HepG2 (cell line): ENCODE results near the gene TPRN. TPM values are rescaled to one million over a fixed set of nuclear protein-coding genes. Genes with fewer than 3 reads are reported as not detected.

Source experiments
- ETV5 ChIP-seq: IDR thresholded peaks from 2 replicates; pipeline ENCODE4 v1.6.1; 2018; ENCODE audit warnings: missing biosample characterization, missing genetic modification reagents, inconsistent platforms, borderline replicate concordance
- GRHL1 ChIP-seq: sonication (generic); formaldehyde crosslinking; conservative IDR thresholded peaks from 2 replicates; pipeline ENCODE4 v1.8.0; 2022; ENCODE audit warnings: missing genetic modification reagents
- KLF16 ChIP-seq, 2 experiments: sonication (generic) in 1 of 2; formaldehyde crosslinking in 1 of 2; IDR thresholded peaks; 2 replicates each; pipeline versions ENCODE4 v1.6.1 to v1.8.0; 2016 to 2023; ENCODE audit warnings: missing genetic modification reagents in 2 of 2, missing compliant biosample characterization in 1 of 2
- MED13 ChIP-seq: sonication (generic); formaldehyde crosslinking; IDR thresholded peaks from 2 replicates; pipeline ENCODE4 v1.5.0; 2020; ENCODE audit warnings: missing genetic modification reagents
- NR1H2 ChIP-seq: sonication (generic); formaldehyde crosslinking; IDR thresholded peaks from 2 replicates; pipeline ENCODE4 v1.8.1; 2022; ENCODE audit warnings: low read depth, missing genetic modification reagents, borderline replicate concordance
- SATB2 ChIP-seq: sonication (generic); formaldehyde crosslinking; IDR thresholded peaks from 2 replicates; pipeline ENCODE4 v1.5.0; 2020; ENCODE audit warnings: missing genetic modification reagents
- SMAD3 ChIP-seq: sonication (generic); formaldehyde crosslinking; IDR thresholded peaks from 2 replicates; pipeline ENCODE4 v1.4.0; 2020; ENCODE audit warnings: missing genetic modification reagents
- ZBTB7B ChIP-seq: sonication (generic); formaldehyde crosslinking; IDR thresholded peaks from 2 replicates; pipeline ENCODE4 v1.4.0; 2020; ENCODE audit warnings: missing genetic modification reagents
- ZFX ChIP-seq: sonication (generic); formaldehyde crosslinking; IDR thresholded peaks from 2 replicates; pipeline ENCODE4 v1.4.0; 2020; ENCODE audit warnings: mild to moderate bottlenecking, low read depth, missing genetic modification reagents, moderate library complexity
- ZNF496 ChIP-seq: sonication (generic); formaldehyde crosslinking; IDR thresholded peaks from 2 replicates; pipeline ENCODE4 v1.8.1; 2023; ENCODE audit warnings: mild to moderate bottlenecking, moderate library complexity, missing genetic modification reagents; ENCODE audit not compliant: insufficient replicate concordance
- ZSCAN21 ChIP-seq: sonication (generic); formaldehyde crosslinking; IDR thresholded peaks from 2 replicates; pipeline ENCODE4 v1.8.0; 2022; ENCODE audit warnings: mild to moderate bottlenecking, missing genetic modification reagents, moderate library complexity, borderline replicate concordance
- polyA plus RNA-seq, 8 experiments: library from polyadenylated mRNA; depleted of rRNA in 3 of 8; stranded (reverse) in 7 of 8; unstranded in 1 of 8; fragments of >200 nt; fragmentation: Illumina TruSeq in 4 of 8; extraction: Trizol in 4 of 8; gene quantifications; 2 replicates each; pipeline versions ENCODE4 v1.2.1 to v1.2.3, GENCODE V29; 2011 to 2016; ENCODE audit warnings: low read depth in 4 of 8, missing spikeins in 1 of 8, mixed read lengths in 1 of 8; ENCODE audit not compliant: insufficient read depth in 1 of 8
- total RNA-seq, 5 experiments: library from RNA; depleted of rRNA; stranded (reverse); fragments of >200 nt; fragmentation: Illumina TruSeq; extraction: Trizol; gene quantifications; 2 replicates each; pipeline ENCODE4 v1.2.3, GENCODE V29; 2016; ENCODE audit warnings: low read depth in 1 of 5
- TF ChIP-seq, protein P1 (sequence below): sonication (generic); formaldehyde crosslinking; conservative IDR thresholded peaks from 2 replicates; pipeline ENCODE4 v1.4.0; 2020; ENCODE audit warnings: missing genetic modification reagents
- TF ChIP-seq, protein P2 (sequence below): sonication (generic); formaldehyde crosslinking; IDR thresholded peaks from 2 replicates; pipeline ENCODE4 v1.5.0; 2020; ENCODE audit warnings: mild to moderate bottlenecking, missing genetic modification reagents
- TF ChIP-seq, protein P3 (sequence below): sonication (generic); formaldehyde crosslinking; IDR thresholded peaks from 2 replicates; pipeline ENCODE4; 2020; ENCODE audit warnings: missing genetic modification reagents, mild to moderate bottlenecking, borderline replicate concordance
- TF ChIP-seq, protein P4 (sequence below): sonication (generic); formaldehyde crosslinking; IDR thresholded peaks from 2 replicates; pipeline ENCODE4 v1.4.0; 2020; ENCODE audit warnings: mild to moderate bottlenecking, missing genetic modification reagents

The TPRN gene
- total and polyA plus RNA-seq, 2 of the 13 experiments (the other 11 are each of a cell fraction or from before 2014, with no cell fraction given), result 10.1 to 19.2 TPM

DNA sequence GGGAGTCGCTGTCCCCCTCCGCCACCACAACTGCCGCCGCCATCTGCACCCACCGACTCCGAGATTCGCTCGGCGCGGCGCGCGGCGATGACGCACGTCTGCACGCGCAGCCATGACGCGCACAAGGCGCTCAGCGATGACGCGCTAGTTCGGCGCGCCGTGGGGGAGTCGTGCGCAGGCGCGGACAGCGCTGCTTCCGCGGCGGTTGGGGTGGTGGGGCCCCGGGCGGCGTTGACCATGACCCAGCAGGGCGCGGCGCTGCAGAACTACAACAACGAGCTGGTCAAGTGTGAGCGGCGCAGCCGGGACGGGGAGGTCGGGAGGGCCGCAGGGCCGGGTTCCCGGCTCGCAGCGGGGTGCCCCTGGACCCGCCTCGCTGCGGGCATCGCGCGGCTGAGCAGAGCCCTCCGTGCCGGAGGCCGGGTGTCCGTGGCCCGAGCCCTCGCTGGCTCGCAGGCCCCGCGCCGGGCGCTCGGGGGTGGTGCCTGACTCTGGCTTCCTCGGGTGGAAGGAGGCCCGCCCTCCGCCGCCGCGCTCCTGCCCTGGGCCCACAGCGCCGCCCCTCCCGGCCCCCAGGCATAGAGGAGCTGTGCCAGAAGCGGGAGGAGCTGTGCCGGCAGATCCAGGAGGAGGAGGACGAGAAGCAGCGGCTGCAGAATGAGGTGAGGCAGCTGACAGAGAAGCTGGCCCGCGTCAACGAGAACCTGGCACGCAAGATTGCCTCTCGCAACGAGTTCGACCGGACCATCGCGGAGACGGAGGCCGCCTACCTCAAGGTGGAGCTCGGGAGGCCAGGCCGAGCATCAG, 11.8 kb downstream of the TPRN start, which contains the start of the genes ANAPC2 and SSNA1 (continued):
- TF ChIP-seq, protein P1, sequence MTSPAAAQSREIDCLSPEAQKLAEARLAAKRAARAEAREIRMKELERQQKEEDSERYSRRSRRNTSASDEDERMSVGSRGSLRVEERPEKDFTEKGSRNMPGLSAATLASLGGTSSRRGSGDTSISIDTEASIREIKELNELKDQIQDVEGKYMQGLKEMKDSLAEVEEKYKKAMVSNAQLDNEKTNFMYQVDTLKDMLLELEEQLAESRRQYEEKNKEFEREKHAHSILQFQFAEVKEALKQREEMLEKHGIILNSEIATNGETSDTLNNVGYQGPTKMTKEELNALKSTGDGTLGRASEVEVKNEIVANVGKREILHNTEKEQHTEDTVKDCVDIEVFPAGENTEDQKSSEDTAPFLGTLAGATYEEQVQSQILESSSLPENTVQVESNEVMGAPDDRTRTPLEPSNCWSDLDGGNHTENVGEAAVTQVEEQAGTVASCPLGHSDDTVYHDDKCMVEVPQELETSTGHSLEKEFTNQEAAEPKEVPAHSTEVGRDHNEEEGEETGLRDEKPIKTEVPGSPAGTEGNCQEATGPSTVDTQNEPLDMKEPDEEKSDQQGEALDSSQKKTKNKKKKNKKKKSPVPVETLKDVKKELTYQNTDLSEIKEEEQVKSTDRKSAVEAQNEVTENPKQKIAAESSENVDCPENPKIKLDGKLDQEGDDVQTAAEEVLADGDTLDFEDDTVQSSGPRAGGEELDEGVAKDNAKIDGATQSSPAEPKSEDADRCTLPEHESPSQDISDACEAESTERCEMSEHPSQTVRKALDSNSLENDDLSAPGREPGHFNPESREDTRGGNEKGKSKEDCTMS (CRISPR knock-in tag), result no peak
- TF ChIP-seq NR1H2 (CRISPR knock-in tag), result 0 out of 2 replicates have a peak, but pooled peaks have one; percentile 50
- TF ChIP-seq ZNF496 (CRISPR knock-in tag), result no peak
- TF ChIP-seq KLF16 (CRISPR knock-in tag; IDR thresholded peaks at IDR 0.05), result peak in 1 of 2 experiments; percentile 75; a peak in 2 of 4 replicates
- TF ChIP-seq, protein P2, sequence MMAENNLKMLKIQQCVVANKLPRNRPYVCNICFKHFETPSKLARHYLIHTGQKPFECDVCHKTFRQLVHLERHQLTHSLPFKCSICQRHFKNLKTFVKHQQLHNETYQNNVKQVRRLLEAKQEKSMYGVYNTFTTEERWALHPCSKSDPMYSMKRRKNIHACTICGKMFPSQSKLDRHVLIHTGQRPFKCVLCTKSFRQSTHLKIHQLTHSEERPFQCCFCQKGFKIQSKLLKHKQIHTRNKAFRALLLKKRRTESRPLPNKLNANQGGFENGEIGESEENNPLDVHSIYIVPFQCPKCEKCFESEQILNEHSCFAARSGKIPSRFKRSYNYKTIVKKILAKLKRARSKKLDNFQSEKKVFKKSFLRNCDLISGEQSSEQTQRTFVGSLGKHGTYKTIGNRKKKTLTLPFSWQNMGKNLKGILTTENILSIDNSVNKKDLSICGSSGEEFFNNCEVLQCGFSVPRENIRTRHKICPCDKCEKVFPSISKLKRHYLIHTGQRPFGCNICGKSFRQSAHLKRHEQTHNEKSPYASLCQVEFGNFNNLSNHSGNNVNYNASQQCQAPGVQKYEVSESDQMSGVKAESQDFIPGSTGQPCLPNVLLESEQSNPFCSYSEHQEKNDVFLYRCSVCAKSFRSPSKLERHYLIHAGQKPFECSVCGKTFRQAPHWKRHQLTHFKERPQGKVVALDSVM (CRISPR knock-in tag), result peak; percentile 73
- TF ChIP-seq SATB2 (CRISPR knock-in tag), result 0 out of 2 replicates have a peak, but pooled peaks have one; percentile 25
- TF ChIP-seq ZSCAN21, result peak; percentile 59; the same call in 1 of the 2 replicates
- no peak for TF ChIP-seq GRHL1 (CRISPR knock-in tag)
- peak; percentile 93 for TF ChIP-seq ZFX (CRISPR knock-in tag)
- peak; percentile 73; the same call in 1 of the 2 replicates for TF ChIP-seq MED13
- peak; percentile 67; the same call in 1 of the 2 replicates for TF ChIP-seq ETV5 (CRISPR knock-in tag)
- TF ChIP-seq SMAD3 (CRISPR knock-in tag), result peak; percentile 67; the same call in 1 of the 2 replicates
- peak; percentile 46; the same call in 1 of the 2 replicates for TF ChIP-seq ZBTB7B
- TF ChIP-seq, protein P3, sequence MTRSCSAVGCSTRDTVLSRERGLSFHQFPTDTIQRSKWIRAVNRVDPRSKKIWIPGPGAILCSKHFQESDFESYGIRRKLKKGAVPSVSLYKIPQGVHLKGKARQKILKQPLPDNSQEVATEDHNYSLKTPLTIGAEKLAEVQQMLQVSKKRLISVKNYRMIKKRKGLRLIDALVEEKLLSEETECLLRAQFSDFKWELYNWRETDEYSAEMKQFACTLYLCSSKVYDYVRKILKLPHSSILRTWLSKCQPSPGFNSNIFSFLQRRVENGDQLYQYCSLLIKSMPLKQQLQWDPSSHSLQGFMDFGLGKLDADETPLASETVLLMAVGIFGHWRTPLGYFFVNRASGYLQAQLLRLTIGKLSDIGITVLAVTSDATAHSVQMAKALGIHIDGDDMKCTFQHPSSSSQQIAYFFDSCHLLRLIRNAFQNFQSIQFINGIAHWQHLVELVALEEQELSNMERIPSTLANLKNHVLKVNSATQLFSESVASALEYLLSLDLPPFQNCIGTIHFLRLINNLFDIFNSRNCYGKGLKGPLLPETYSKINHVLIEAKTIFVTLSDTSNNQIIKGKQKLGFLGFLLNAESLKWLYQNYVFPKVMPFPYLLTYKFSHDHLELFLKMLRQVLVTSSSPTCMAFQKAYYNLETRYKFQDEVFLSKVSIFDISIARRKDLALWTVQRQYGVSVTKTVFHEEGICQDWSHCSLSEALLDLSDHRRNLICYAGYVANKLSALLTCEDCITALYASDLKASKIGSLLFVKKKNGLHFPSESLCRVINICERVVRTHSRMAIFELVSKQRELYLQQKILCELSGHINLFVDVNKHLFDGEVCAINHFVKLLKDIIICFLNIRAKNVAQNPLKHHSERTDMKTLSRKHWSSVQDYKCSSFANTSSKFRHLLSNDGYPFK (CRISPR knock-in tag), result peak; percentile 77
- TF ChIP-seq, protein P4, sequence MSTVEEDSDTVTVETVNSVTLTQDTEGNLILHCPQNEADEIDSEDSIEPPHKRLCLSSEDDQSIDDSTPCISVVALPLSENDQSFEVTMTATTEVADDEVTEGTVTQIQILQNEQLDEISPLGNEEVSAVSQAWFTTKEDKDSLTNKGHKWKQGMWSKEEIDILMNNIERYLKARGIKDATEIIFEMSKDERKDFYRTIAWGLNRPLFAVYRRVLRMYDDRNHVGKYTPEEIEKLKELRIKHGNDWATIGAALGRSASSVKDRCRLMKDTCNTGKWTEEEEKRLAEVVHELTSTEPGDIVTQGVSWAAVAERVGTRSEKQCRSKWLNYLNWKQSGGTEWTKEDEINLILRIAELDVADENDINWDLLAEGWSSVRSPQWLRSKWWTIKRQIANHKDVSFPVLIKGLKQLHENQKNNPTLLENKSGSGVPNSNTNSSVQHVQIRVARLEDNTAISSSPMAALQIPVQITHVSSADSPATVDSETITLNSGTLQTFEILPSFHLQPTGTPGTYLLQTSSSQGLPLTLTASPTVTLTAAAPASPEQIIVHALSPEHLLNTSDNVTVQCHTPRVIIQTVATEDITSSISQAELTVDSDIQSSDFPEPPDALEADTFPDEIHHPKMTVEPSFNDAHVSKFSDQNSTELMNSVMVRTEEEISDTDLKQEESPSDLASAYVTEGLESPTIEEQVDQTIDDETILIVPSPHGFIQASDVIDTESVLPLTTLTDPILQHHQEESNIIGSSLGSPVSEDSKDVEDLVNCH (CRISPR knock-in tag), result no peak
